Ishikawa (cell line): ENCODE results near the gene ZDHHC1.

Experiments used
- CEBPB ChIP-seq: IDR thresholded peaks from 2 replicates; pipeline ENCODE4 v1.6.1; 2012
- CREB1 ChIP-seq: IDR thresholded peaks from 2 replicates; pipeline ENCODE4 v1.6.1; 2012; ENCODE audit warnings: low read depth
- EGR1 ChIP-seq: IDR thresholded peaks from 2 replicates; pipeline ENCODE4 v1.6.1; 2012
- EP300 ChIP-seq: IDR thresholded peaks from 2 replicates; pipeline ENCODE4 v1.6.1; 2012; ENCODE audit warnings: borderline replicate concordance
- FOXM1 ChIP-seq: IDR thresholded peaks from 2 replicates; pipeline ENCODE4 v1.6.1; 2012; ENCODE audit warnings: low read depth, borderline replicate concordance
- MAX ChIP-seq: IDR thresholded peaks from 2 replicates; pipeline ENCODE4 v1.6.1; 2012
- NFIC ChIP-seq: IDR thresholded peaks from 2 replicates; pipeline ENCODE4 v1.6.1; 2012
- RAD21 ChIP-seq: IDR thresholded peaks from 2 replicates; pipeline ENCODE4 v1.6.1; 2012; ENCODE audit warnings: low read depth
- REST ChIP-seq: IDR thresholded peaks from 2 replicates; pipeline ENCODE4 v1.6.1; 2012; ENCODE audit warnings: low read depth, mild to moderate bottlenecking
- TAF1 ChIP-seq: IDR thresholded peaks from 2 replicates; pipeline ENCODE4 v1.6.1; 2012; ENCODE audit warnings: low read depth, mild to moderate bottlenecking
- TCF12 ChIP-seq: IDR thresholded peaks from 2 replicates; pipeline ENCODE4 v1.6.1; 2012; ENCODE audit warnings: low read depth
- TEAD4 ChIP-seq: IDR thresholded peaks from 2 replicates; pipeline ENCODE4 v1.6.1; 2012
- YY1 ChIP-seq: IDR thresholded peaks from 2 replicates; pipeline ENCODE4 v1.6.1; 2012; ENCODE audit warnings: low read depth
- ZBTB7A ChIP-seq: IDR thresholded peaks from 2 replicates; pipeline ENCODE4 v1.6.1; 2012; ENCODE audit warnings: low read depth
- TF ChIP-seq, protein P1 (sequence below): IDR thresholded peaks from 2 replicates; pipeline ENCODE4 v1.6.1; 2012

Gene ZDHHC1

DNA sequence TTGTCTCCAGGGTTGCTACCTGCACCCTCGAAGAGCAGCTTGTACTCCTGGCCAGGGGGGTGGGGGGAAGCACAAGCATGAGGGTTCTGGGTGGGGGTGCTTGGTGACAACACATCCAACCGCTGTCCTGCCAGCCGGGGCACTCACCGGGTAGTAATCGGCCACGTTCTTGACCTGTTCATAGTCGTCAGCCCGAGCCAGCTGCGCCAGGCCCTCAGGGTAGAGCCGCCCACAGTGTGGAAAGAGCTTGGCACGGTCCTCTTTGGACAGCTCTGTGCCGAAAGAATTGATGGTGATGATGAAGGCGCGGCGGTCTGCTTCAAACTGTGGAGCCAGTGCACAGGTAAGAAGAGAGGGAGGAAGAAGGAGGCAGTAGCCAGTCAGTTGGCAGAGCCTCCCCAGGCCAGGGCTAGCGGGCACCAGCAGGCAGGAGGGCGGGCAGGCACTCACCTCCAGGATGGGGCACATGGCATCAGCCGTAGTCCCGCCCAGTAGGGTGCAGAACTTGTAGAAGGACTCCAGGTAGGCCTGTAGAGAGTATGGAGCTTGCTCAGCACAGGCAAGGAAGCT lies 22.6 kb upstream of the ZDHHC1 start:
- TF ChIP-seq CEBPB (no peak), MAX (no peak), EP300 (no peak), TAF1 (no peak)
- TF ChIP-seq, protein P1, sequence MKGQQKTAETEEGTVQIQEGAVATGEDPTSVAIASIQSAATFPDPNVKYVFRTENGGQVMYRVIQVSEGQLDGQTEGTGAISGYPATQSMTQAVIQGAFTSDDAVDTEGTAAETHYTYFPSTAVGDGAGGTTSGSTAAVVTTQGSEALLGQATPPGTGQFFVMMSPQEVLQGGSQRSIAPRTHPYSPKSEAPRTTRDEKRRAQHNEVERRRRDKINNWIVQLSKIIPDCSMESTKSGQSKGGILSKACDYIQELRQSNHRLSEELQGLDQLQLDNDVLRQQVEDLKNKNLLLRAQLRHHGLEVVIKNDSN, result no peak

DNA sequence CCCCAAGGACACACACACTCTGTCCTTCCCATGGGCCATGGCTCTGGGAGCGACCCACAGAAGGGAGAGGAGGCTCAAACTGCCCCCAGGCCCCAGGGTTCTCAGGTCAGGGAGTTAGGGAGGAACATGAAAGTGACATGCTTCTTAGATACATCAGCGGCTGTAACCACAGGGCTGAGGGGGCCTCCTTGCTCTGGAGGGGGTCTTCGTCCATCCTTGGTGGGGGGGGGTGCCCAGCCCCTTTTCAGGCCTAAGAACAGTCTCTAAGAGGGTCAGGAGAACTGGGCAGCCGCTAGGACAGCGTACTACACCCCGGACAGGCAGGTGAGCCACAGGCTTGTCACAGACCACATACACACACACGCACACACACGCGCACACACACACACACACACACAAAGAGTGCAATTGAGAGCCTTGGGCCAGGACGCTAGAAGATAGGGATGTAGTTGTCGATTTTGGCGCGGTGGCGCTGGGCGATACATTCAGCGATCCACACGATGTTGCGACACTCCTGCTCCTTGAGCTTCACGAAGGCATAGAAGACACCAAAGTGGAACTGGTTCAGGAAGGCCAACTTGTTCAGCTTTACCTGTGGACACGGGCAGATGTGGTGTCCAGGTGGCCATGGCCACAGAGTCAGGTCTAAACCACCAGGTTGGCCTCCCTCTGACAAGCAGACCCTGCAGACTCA lies 22.0 kb upstream of the ZDHHC1 start:
- TF ChIP-seq NFIC (no peak), REST (no peak), CREB1 (no peak), ZBTB7A (no peak), TEAD4 (no peak), YY1 (no peak), TCF12 (no peak), EGR1 (no peak)
- TF ChIP-seq, protein P1, result no peak

GRCh38 chr16:67437513-67437912 lies 21.2 kb upstream of the ZDHHC1 start:
- TF ChIP-seq MAX (no peak), YY1 (no peak), RAD21 (no peak), ZBTB7A (no peak), EP300 (no peak), REST (no peak)

DNA sequence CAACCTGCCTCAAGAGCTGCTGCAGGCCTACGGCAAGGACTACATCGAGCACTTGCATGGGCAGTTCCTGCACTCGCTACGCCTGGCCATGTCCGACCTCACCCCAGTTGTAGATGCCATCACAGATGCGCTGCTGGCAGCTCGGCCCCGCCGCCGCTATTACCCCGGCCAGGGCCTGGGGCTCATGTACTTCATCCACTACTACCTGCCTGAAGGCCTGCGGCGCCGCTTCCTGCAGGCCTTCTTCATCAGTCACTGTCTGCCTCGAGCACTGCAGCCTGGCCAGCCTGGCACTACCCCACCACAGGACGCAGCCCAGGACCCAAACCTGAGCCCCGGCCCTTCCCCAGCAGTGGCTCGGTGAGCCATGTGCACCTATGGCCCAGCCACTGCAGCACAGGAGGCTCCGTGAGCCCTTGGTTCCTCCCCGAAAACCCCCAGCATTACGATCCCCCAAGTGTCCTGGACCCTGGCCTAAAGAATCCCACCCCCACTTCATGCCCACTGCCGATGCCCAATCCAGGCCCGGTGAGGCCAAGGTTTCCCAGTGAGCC lies 20.4 kb upstream of the ZDHHC1 start:
- TF ChIP-seq EP300, result no peak
- TF ChIP-seq CREB1, result no peak
- TF ChIP-seq TCF12, result no peak
- no peak for TF ChIP-seq REST
- no peak for TF ChIP-seq FOXM1
- no peak for TF ChIP-seq CEBPB
- no peak for TF ChIP-seq MAX
- TF ChIP-seq YY1, result no peak
- no peak for TF ChIP-seq RAD21
- no peak for TF ChIP-seq NFIC
- TF ChIP-seq TAF1, result no peak

DNA sequence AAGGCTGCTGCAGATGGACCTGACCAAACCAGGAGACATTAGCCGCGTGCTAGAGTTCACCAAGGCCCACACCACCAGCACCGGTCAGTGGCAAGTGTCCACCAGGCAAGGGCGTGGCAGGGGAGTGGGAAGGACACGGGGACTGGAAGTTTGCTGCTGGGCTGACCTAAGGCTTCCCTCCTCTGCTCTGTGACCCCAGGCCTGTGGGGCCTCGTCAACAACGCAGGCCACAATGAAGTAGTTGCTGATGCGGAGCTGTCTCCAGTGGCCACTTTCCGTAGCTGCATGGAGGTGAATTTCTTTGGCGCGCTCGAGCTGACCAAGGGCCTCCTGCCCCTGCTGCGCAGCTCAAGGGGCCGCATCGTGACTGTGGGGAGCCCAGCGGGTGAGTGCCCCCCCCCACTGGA lies 19.5 kb upstream of the ZDHHC1 start:
- no peak for TF ChIP-seq EGR1
- TF ChIP-seq REST, result no peak
- no peak for TF ChIP-seq EP300
- TF ChIP-seq CEBPB, result no peak
- no peak for TF ChIP-seq CREB1
- TF ChIP-seq FOXM1, result no peak
- TF ChIP-seq NFIC, result no peak
- no peak for TF ChIP-seq MAX
- TF ChIP-seq ZBTB7A, result no peak
- TF ChIP-seq YY1, result no peak
- TF ChIP-seq, protein P1, result no peak
- TF ChIP-seq RAD21, result no peak
- no peak for TF ChIP-seq TAF1
- TF ChIP-seq TEAD4, result no peak
